K562 treated with DMSO at 1 percent for 48 hours (cell line): ENCODE results near the gene SLC27A6. TPM values are rescaled to one million over a fixed set of nuclear protein-coding genes. Genes with fewer than 3 reads are reported as not detected.

Experiments used
- total RNA-seq: library from RNA; unstranded; fragments of 300-600 nt; gene quantifications from 2 replicates; pipeline ENCODE4 v1.2.3, GENCODE V29; 2022; ENCODE audit warnings: low replicate concordance; ENCODE audit errors: extremely low read depth

Gene SLC27A6
- not detected in 2 replicates for total RNA-seq

GRCh38 chr5:128965011-128965637 lies at the start of gene SLC27A6:
TSS of gene SLC27A6 (plus strand) at chr5:128965488. CDS start at chr5:128966138, 650 bp downstream.

Other genes starting within 250 kb of the SLC27A6 start
- gene ISOC1, start 129.3 kb downstream of the SLC27A6 start, total RNA-seq: not detected in 2 replicates